Stimulated activated CD4-positive, alpha-beta T cell treated with anti-CD3 and anti-CD28 coated beads, Interleukin-2, amount 100 ng/mL, for 24 hours (primary cell): ENCODE data around the gene CHST11.
A peak's percentile ranks its signal among the peaks of the same experiment; 100 is the strongest.

Source experiments
- DNase-seq, 2 donors: peaks; one replicate each; pipeline ENCODE4 v3.0.0-alpha.2; 2020

CHST11 gene

GRCh38 chr12:104456417-104456949, at the start of gene CHST11:
CHST11 (plus strand) TSS chr12:104456948.
- DNase-seq, result peak; percentile 75 to 79

GRCh38 chr12:104407438-104407837, 49.3 kb upstream of the CHST11 start:
- DNase-seq, result no peak

GRCh38 chr12:104407922-104408321, 48.8 kb upstream of the CHST11 start:
- DNase-seq, result no peak

- no peak for DNase-seq
Measured at GRCh38 chr12:104410326-104410725, 46.4 kb upstream of the CHST11 start.

- no peak for DNase-seq
Measured at GRCh38 chr12:104410786-104411185, 46.0 kb upstream of the CHST11 start.

- DNase-seq, result peak in 1 of 2 donors; percentile 6
Measured at GRCh38 chr12:104411826-104412641, 44.7 kb upstream of the CHST11 start.

- DNase-seq, result no peak
Measured at GRCh38 chr12:104412681-104413080, 44.1 kb upstream of the CHST11 start.

GRCh38 chr12:104413330-104413729, 43.4 kb upstream of the CHST11 start:
- DNase-seq, result no peak

GRCh38 chr12:104414581-104415341, 42.0 kb upstream of the CHST11 start:
- no peak for DNase-seq

- DNase-seq, result no peak
Measured at GRCh38 chr12:104415342-104415980, 41.3 kb upstream of the CHST11 start.

- DNase-seq, result no peak
Measured at GRCh38 chr12:104416136-104416535, 40.6 kb upstream of the CHST11 start.

- DNase-seq, result no peak
Measured at GRCh38 chr12:104416585-104416984, 40.2 kb upstream of the CHST11 start.

GRCh38 chr12:104419717-104420116, 37.0 kb upstream of the CHST11 start:
- no peak for DNase-seq

- no peak for DNase-seq
Measured at GRCh38 chr12:104420868-104421267, 35.9 kb upstream of the CHST11 start.

GRCh38 chr12:104421343-104421742, 35.4 kb upstream of the CHST11 start:
- no peak for DNase-seq

- no peak for DNase-seq
Measured at GRCh38 chr12:104422441-104422840, 34.3 kb upstream of the CHST11 start.

- no peak for DNase-seq
Measured at GRCh38 chr12:104423273-104423672, 33.5 kb upstream of the CHST11 start.

- DNase-seq, result no peak
Measured at GRCh38 chr12:104423809-104424208, 32.9 kb upstream of the CHST11 start.

- DNase-seq, result no peak
Measured at GRCh38 chr12:104424955-104425354, 31.8 kb upstream of the CHST11 start.

- no peak for DNase-seq
Measured at GRCh38 chr12:104425614-104426013, 31.1 kb upstream of the CHST11 start.

- DNase-seq, result no peak
Measured at GRCh38 chr12:104426926-104427546, 29.7 kb upstream of the CHST11 start.

GRCh38 chr12:104427547-104427938, 29.2 kb upstream of the CHST11 start:
- DNase-seq, result no peak

- DNase-seq, result no peak
Measured at GRCh38 chr12:104433061-104433460, 23.7 kb upstream of the CHST11 start.
